HG03108 (cell line): Measurements from ENCODE around the gene C16orf78.

Source experiments
- ATAC-seq: cut with Tn5 transposase; IDR thresholded peaks from one replicate; pipeline ENCODE4 v1.9.1; 2021; ENCODE audit warnings: moderate library complexity; ENCODE audit not compliant: unreplicated experiment

Gene C16orf78, protein sequence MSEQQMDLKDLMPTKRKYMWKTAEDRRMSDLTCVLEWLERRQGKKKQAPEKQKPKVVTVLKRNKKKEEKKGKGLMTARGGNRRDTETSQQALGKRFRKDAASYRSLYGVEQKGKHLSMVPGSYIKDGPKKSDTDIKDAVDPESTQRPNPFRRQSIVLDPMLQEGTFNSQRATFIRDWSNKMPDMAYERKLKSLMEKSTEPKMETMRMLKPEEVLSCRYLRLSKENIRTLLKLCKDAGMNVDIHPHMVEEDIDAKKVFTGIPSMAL

DNA sequence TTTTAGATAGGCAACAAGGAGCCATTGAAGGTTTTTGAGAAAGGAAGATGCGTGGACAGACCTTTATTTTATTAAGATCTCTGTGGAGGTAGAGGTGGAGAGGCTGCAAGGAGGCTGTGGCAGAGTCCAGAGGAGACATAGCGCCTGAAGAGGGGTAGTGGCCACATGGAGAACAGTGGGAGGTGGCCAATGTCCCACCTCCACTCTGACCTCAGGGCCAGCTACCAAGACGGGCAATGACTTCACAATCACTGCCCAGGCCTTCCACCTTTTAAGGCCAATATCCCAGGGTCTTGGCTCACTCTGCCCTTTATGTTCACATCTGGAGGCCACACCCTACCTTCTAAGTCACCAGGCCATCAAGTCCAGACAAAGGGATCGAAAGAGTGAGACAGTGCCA lies at the start of gene C16orf78:
TSS of gene C16orf78 (plus strand) at position 301 of the 400 bp plus-strand sequence. CDS start 136 bp downstream, outside the sequence.
- no peak for ATAC-seq

DNA sequence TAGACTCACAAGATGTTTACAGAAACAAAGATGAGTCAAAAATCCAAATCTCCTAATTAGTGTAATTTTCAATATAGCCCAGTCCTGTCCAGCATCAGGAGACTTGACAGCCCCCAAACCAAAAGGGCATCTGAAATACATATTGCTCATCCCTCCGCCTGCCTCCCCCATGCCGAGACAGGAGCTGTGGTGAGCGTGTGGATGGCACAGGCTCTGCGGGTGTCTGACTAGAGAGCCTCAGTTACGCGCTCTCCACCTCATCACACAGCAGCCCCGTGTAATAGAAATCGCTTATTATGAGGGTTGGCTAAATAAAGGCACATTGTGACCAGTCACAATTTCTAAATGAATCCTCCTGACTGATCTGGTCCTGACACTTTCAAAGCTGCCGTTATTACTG lies 48.9 kb upstream of the C16orf78 start:
- no peak for ATAC-seq

DNA sequence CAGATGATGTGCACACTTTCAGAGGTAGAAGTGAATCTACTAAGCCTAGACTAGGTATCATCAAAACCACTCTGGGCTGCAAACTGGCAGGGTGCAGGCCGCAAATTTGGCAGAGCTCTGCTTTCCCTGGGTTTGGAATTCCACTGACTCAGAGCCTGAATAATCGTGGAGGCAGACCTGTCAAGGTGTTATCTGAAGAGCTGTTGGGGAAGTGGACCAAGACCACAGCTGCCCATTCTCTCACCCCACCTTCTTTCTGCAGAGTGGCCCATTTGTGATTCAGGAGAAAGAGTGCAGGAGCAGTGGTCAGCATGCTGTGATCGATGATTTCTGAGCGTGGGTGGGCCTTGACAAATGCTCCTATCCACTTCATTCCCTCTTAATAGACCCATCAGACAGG lies 46.1 kb upstream of the C16orf78 start:
- ATAC-seq, result no peak

DNA sequence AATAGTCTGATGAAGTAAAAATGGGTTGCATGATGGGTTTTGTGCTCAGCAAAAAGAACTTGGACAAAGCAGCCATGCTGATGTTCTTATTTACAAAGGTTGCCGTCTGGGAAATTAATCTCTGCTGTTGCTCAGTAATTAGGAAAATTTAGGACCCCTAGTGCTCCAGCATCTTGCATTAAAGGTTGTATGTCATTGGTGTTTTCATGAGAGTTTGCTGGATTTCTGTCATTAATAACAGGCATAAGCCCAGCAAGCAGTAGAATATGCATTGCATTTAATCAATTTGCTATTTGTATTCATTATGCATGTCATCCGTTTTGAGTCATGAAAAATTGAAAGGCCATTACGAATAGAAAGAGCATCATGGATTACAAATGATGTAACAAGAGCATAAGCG lies 45.3 kb upstream of the C16orf78 start:
- no peak for ATAC-seq

DNA sequence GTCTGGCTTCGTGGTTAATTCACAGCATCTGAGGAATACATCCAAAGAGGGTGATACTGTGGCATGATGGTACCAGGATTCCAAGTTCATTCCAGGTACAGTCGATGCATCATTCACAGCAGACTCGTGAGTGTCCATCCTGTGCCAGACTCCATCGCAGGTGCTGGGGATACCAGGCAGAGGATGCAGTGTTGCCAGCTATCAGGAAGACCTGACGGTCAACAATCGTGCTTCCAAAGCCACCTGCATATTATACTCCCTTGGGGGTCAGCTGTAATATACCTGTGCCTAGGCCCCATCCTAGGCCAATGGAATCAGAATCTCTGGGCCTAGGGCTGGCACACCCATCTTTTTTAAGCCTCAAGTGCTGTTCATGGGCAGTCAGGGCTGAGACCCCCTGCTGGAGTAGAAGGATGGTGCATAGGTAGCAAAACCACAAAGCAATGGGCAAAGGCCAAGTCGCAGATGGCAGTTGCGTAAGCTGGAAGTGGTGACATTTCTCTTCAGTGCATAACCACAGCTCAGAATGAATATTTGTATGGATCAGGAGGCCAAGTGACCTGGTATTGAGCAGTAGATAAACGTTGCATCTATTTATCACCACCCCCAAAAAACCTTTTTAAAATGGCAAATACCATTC lies 42.9 kb upstream of the C16orf78 start:
- ATAC-seq, result no peak

DNA sequence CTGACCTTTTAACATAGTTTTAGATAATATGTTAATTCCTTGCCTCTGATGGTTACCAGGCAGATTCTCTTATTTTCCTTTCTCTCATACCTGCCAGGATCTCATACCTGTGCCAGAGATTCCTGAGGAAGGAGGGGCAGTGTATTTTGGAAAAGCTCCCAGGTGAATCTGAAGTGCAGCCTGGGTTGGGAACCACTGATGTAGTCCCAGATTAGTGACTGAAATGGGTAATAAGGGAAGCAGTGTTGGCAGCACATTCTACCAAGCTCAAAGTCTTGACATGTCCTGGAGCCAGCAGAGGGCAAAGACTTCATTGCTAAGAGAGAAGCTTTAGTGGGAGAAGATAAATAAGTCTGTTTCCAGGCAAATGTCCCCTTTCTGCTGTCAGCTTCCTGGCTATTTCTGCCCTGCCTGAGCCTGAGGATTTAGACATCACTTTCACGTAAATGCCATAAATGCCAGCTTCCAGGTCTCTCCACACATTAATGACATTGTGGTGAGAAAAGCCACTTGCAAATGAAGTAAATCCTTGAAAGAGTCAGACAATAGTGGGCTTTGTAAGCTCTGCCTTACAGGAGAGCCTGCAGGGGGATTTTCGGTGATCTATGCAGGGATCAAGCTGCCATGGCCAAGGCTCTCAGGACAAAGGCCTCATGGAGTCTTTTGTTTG lies 40.9 kb upstream of the C16orf78 start:
- no peak for ATAC-seq

DNA sequence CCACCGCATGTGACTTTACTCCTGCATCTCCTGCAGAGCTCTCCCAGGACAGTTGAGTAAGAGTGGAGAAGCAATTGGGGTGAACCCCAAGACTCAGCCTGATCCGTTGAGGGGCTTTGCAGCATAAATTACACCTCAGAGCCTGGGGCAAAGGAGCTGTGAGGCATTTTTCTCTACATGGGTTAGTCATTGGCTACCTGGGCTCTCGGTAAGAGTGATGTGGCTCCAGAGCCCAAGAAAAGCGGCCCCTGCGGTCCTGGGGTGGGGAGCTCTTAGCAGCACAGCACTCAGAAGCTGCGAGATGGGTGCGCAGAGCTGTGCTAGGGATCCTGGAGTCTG lies 40.4 kb upstream of the C16orf78 start:
- no peak for ATAC-seq

DNA sequence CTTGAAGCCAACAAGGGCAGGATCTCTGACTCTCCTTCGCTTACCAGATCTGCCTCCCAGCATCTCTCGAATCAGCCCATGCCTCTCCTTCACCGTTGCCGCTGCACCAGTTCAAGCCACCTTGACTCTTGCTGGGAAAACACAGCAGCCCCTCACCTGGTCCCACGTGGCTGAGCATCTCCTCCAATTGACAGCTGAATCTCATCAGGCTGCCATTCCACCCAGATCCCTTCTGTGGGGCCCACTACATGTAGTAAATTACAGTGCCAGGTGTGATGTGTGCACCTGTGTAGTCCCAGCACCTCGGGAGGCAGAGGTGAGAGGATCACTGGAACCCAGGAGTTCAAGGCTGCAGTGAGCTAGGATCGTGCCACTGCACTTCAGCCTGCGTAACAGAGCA lies 37.8 kb upstream of the C16orf78 start:
- no peak for ATAC-seq

DNA sequence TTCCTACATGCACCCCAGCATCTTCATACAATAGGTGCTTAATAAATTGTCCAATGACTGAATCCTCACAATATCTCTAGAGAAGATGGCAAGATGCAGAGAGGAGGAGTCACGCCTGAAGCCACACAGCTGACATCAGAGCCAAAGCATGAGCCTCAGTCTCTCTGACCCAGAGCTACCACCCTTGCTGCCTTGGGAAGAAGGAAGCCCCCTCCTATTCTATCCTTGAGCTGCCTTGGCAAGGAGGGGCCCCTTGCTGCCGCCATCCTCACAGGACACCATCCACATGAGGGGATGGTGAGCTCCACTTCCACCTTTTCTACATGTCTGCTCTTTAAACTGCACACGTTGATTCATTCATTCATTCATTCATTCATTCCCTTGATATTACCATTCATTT lies 37.0 kb upstream of the C16orf78 start:
- ATAC-seq, result no peak

DNA sequence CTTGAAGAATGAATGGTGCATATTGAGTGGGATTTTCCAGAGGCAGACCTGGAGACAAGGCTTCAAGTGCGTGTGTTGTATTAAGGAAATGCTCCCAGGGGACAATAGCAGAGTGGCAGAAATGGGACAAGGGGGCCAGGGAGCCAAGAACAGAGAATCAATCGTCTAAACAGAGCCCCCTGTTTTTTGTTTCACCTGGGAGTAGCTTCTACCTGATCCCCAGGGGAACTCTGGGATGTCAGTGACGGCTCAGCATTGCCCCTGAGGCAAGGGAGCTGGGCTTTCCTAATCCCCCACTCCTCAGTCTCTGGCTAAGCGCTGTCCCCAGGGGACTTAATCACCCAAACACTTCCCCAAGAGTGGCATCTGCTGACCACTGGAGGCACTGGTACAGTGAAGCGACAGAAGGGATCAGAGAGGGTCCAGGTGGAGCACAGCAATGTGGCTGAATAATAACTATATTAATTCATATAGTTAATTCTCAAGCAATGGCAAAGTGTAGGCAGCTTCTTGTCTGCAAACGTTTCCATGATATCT lies 35.7 kb upstream of the C16orf78 start:
- no peak for ATAC-seq

DNA sequence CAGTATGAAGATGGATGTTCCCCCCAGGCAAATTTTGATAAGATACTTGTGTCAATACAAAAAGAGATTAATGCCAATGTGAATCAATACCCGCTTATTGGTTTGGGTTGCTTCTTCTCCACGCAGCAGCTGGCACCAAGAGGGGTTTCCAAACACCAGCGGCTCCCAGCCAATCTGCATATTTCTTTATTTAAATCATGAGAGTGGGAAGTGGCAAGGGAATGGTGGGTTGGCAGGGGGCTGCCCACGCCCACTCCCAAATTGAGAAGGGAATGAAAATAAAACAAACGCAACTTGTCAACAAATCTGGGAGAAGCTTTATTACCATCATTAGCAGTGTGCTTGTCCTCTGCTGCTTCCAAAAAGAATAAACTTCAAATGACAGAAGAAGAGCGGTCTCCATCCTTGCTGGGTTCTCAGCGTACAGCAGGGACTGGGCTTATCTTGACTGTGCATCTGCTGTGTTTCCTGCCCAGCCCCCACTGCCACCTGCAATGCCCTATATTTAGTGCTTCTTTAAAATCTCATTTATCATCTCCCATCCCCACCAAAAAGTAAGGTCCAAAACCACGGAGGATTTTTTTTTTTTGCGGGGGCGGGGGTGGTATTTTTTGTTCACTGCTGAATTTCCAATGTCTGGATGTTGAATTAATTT lies 34.9 kb upstream of the C16orf78 start:
- ATAC-seq, result no peak

DNA sequence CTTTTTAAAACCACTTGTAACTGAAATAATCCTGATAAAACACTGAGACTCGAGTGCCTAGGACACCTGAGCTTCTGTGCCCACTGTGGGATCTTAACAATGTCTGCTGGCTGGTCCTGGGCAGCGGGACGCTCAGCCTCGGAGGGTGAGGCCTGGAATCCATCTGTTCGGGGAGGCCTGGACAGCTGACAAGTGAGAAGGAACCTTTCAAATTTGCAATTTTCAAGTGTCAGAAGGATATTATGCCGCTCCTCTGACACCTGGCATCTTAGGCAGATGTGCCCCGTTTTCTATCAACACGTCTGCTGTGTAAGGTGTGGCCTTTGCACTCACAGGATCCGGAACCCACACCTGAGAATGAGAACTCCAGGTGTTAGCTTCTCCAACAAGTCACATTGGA lies 33.1 kb upstream of the C16orf78 start:
- ATAC-seq, result no peak

DNA sequence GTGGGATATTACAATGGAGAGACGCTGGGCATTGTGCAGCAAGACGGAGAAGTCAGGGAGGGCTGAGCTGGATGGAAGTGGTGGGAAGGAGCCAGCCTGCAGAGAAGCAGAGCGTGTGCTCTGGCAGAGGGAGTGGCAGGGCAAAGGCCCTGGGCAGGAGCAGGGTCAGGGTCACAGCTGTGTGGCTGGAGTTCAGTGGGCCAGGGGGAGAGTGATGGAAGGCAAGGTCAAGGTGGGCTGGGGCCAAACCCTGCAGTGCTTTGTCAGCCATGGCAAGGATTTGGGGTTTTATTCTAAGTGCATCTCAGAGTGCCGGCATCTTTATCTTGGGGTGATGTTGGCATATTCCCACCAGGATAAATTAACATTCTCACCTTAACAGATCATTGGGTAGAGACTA lies 31.9 kb upstream of the C16orf78 start:
- no peak for ATAC-seq

DNA sequence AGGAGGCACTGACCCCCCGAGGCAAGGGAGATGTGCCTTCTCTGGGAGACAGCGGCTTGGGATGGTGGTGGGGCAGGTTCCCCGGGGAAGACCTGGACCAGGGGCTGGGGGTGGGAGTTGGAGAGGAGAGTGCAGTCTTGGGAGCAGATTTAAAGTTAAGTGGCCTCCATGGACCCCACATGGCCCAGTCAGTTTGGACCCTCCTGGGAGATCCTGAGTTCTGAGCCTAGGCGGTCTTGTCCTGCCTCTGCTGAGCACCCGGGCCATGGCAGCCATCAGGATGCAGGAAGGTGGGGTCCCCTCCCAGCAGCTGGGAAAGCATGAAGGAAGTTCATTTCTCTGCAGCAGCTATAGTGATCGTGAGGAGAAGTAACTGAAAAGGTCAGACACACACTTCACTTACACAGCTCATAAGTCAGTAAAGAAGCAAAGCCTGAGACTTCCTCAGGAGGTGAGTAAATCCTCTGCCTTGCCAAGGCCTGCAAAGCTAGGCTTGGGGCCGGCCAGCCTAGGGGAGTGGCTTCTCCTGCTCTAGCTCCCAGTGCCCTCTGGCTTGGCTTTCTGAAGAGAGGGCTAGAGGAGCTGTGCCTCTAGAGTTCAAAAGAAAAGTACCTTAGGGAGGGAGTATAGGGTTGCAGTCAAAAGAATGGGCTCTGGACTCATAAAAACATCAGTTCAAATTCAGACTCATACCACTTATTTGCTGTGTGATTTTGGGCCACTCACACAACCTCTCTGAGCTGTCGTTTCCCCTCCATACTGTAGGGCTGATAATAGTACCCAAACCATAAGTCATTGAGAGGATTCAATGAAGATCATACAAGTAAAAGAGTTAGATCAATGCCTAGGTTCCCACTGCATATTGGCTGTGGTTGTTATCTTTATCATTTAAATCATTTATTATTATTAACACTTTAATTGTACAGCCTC lies 31.0 kb upstream of the C16orf78 start:
- ATAC-seq, result no peak

DNA sequence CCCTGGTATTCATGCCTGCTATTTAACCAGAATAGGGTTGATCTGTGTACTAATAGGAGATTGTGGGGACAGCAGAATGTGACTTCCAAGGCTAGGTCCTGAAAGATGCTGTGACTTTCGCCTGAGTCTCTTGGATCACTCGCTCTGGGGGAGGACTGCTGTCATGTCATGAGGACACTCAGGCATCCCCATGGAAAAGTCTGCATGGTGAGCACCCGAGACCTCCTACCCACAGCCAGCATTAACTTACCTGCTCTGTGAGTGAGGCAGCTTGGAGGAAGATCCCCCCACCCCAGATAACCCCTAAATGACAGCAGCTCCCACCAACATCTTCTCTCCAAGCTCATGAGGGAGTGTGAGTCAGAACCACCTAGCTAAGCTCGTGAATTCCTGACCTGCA lies 30.3 kb upstream of the C16orf78 start:
- ATAC-seq, result no peak

DNA sequence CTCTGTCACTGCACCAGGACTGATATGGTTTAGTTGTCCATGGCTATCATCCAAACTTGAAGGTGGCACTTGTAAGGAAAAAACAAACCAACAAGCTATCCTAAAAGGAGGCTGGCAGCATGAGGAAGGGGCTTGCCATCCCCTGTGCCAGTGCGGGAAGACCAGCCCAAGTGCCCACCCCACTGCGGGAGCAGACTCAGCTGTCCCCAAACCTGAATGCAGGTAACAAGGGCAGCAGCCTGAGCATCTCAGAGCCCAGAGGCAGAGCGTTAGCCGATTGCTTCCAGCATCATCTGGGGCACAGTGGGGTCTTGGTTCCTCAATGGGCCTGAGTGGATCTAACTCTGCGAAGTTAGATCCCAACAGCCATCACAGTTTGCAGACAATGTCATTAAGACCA lies 29.2 kb upstream of the C16orf78 start:
- no peak for ATAC-seq

DNA sequence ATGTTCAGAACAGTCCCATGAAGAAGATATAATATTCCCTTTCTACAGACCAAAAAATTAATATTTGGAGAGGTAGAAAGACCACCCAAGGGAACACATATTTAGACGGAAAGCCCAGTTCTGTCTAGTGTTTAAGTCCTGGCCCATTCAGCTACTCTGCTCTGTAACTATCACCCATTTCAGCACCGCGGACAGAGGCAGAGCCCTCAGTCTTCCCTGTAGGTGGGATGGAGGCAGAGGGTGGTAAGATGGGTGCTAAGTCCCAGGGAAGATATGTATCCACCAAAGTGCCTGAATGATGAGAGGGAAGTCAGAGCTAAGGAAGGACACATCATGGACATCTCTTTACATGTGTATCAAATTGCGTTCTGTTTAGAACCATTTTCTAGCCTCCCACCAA lies 27.8 kb upstream of the C16orf78 start:
- ATAC-seq, result no peak

DNA sequence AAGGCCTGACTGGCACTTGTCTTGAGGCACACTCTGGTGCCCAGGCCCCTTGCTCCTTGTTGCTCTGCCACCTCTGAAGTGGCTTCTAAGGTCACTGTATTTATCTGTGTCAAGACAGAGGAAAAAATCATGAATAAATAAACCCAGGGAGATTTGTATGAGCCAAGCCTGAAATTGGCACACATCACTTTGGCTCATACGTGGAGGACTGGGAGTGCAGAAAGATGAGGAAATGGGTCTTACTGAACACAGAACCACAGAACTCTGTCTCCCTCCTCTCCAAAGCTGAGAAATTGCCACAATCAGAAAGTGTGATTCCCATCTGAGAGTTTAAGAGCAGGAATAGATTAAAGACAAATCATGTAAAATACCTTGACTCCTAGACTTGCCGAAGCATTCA lies 27.1 kb upstream of the C16orf78 start:
- no peak for ATAC-seq

DNA sequence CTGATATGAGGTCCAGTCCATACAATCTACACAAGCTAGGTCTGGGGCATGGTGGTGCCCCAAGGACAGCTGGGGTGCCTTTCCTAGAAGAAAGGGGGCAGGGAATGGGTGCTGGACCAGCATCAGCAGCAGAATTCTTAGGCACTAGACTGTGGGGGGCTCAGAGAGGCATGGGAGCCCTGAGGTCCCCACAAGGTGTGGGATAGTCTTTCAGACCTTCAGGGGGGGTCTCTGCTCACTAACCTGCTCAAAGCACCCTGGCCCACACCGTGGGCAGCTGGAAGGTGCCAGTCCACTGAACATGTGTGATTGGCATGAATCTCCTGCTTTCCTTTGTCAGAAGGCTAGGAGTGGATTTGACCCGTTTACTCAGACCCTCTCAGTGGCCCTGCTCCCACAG lies 26.1 kb upstream of the C16orf78 start:
- no peak for ATAC-seq

DNA sequence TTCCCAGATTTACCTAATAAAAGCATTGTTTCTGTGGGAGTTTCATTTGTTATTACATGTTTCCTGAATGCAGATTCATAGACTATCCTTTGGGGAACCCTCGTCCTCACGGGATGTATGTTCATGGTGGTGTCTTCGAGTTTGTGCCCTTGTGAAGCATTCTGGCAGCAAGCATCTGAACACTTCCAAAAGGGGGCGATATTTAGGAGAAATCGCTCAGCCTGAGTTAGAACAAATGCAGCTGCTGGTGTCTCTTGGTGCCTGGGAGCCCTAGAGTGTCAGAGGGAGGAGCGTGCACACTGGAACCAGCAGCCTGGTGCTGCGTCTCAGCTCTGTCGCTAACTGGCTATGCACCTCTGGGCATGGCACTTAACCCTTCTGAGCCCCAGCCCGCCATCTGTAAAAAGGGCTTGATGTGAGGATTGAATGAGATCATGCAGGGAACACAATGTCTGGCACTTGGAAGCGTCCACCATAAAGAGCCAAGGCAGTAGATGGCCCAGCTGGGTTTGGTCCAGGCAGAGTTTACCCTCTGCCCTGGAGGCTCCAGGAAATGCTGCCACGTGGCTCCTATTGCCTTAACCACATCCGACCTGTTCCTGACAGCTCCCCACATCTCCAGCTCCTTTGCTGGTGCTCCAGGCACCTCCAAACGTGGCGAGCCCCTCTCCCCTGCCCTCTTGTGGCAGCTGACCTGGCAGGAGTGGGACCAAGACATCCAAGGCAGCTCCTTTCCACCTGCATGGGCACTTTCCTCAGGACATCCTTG lies 25.0 kb upstream of the C16orf78 start:
- ATAC-seq, result no peak
